Amniotic stem cell (primary cell): Measurements from ENCODE around the gene GALK1.
A peak's percentile ranks its signal among the peaks of the same experiment; 100 is the strongest.
"Not testable (repeated sequence)": the region's sequence is repeated elsewhere in the genome, so short reads cannot be mapped to it uniquely, and the experiment has no call there.

ENCODE experiments used
- DNase-seq: peaks from one replicate; lab custom pipeline; 2025; lab: John Stamatoyannopoulos, UW

The GALK1 gene

DNA sequence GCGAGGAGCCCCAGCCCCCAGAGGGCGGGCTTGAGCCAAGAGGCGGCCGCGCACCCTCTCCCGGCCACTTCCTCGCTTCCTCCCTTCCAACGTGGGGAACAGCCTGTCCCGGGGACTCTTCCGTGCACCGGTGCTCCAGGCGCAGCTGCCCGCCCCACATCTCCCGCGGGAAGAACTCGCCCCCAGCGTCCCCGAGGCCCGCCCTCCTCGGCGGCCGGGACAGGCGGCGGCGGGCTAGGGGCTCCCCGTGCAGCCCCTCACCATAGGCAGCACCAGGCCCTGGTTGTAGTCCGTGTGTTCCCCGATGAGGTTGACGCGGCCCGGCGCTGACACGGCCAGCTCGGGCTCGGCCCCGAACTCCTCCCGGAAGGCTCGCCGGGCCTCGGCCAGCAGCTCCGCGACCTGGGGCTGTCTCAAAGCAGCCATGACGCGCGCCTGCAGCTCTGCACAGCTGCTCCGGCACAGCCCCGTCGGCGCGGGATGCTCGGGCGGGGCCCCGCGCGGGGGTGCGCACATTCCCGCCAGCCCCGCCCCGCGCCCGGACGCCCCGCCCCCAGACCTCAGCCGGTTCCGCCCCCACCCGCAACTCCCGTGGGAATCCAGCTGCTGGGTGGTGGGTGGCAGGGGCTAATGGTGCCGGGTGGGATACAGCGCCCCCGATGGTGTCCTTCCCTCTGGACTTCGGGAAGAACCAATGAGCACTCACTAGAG is at the start of gene GALK1:
Gene GALK1, minus strand, starts transcription at position 482 of the 711 bp plus-strand sequence. Its CDS starts 56 bp downstream, at position 426.
- peak; percentile 54 for DNase-seq

DNA sequence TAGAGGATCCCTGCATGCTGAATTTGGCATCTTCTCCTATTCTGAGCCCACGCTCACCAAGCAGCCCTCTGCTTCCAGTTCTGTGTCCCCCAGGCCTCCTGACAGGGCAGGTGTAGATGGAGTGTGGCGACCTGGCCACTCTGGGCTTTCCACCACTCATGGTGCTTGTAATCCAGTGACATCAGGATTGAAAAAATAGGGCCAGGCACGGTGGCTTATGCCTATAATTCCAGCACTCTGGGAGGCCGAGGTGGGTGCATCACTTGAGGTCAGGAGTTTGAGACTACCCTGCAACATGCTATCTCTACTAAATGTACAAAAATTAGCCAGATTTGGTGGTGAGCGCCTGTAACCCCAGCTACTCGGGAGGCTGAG is 49.0 kb upstream of the GALK1 start:
- DNase-seq: no peak

GRCh38 chr17:75813081-75814020 is 48.4 kb upstream of the GALK1 start:
- DNase-seq: no peak

DNA sequence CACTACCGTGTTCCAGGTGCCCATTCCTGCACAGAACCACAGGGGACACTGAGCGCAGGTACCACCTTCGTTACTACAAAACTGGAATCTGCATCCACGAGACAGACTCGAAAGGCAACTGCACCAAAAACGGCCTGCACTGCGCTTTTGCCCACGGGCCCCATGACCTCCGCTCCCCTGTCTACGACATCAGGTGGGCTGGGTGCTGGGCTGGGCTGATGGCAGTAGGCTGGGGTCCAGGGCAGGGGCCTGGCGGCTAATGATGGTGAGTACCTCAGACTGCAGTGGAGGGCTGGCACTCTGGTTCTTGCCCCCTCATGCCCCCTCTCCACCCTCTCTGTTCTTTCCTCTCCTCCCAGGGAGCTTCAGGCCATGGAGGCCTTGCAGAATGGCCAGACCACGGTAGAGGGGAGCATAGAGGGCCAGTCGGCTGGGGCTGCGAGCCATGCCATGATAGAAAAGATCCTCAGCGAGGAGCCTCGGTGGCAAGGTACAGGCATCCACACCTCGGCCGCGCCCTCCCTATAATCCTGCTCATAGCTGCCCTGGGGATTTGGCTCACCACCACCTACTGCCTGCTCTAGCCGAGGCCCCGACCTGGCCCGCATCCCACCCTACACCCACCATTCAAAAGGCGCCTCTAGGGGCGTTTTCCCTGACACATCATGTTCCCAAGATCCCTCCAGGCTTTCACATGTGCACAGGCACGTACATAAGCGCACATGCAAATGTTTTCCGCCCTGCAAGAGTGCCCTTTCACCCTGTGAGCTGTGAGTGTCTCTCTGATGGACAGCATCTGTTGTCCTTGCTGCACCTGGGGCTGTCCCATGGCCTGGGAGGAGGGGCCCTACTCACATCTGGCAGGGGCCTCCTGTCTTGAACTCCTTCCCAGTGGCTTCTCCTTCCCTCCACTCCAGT is 47.4 kb upstream of the GALK1 start:
- DNase-seq: no peak

DNA sequence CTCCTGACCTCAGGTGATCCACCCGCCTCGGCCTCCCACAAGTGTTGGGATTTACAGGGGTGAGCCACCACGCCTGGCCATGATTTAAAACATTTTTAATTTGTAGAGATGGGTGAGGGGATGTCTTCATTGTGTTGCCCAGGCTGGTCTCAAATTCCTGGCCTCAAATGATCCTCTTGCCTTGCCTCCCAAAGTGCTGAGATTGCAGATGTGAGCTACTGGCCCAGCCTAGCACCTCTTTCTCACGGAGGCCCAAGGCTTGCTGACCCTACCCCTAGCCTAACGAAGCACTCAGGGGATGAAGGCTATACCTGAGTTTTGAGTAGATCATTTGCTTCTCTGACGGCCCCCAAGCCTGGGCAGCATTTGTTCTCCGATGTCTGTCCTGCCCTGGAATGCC is 46.2 kb upstream of the GALK1 start:
- DNase-seq: no peak

DNA sequence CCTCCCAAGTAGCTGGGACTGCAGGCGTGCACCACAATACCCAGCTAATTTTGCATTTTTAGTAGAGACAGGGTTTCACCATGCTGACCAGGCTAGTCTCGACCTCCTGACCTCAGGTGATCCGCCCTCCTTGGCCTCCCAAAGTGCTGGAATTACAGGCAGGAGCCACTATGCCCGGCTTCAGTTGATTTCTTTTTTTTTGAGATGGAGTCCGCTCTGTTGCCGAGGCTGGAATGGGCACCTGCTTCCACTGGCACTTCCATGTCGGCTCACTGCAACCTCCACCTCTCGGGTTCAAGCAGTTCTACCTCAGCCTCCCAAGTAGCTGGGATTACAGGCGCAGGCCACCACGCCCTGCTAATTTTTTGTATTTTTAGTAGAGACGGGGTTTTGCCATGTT is 45.8 kb upstream of the GALK1 start:
- DNase-seq: not testable (repeated sequence)

- no peak for DNase-seq
These were observed 45.2 kb upstream of the GALK1 start for GRCh38 chr17:75810216-75810615.

DNA sequence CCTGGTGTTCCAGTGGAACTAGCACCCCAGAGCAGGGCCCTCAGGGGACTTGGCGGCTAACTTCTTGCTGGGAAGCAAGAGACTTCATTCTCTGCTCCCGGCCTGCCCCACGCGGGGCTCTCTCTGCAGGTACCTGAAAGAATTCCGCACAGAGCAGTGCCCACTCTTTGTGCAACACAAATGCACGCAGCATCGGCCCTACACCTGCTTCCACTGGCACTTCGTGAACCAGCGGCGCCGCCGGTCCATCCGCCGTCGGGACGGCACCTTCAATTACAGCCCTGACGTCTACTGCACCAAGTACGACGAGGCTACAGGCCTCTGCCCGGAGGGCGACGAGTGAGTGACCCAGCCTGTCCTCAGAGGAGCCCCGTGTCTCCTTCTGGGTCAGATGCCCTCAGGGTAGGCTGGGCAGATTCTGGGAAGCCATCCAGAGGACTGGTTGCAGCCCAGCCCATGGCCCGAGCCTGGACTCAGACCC is 44.7 kb upstream of the GALK1 start:
- DNase-seq: no peak

- DNase-seq: no peak
These were observed 44.1 kb upstream of the GALK1 start for GRCh38 chr17:75808905-75809621.

DNA sequence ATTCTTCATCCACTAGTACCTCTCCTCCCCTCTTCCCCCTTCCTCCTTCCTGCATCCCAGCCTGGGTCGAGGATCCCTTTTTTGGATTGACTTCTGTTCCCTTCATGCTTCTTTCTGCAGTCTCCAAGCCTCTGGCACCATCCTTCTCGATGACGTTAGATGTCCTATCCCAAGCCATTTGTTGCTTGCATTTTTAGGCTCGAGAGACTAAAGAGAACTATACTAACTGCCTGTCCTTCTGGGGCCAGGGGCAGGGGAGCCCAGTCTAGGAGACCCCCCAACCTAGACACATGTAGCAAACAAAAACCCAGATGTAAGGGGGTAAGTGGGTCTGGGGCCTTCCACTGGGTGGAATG is 43.5 kb upstream of the GALK1 start:
- DNase-seq: no peak

DNA sequence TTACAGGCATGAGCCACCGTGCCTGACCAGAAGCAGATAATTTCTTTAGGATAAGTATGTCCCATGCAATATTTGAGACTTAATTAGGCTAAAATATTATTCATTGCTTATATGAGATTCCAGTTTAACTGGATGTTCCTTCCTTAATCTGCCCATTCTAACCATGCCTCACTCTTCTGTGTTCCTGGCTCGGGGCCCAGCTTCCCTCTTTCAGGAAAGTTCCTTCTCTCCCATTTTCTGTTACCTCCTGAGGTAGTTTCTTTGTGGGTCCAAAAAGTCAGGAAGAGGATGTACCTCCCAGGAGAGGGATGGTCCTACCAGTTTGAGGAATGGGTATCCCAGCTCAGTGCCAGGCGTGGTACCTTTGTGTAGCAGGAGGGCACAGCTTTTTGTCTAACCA is 42.9 kb upstream of the GALK1 start:
- no peak for DNase-seq

DNA sequence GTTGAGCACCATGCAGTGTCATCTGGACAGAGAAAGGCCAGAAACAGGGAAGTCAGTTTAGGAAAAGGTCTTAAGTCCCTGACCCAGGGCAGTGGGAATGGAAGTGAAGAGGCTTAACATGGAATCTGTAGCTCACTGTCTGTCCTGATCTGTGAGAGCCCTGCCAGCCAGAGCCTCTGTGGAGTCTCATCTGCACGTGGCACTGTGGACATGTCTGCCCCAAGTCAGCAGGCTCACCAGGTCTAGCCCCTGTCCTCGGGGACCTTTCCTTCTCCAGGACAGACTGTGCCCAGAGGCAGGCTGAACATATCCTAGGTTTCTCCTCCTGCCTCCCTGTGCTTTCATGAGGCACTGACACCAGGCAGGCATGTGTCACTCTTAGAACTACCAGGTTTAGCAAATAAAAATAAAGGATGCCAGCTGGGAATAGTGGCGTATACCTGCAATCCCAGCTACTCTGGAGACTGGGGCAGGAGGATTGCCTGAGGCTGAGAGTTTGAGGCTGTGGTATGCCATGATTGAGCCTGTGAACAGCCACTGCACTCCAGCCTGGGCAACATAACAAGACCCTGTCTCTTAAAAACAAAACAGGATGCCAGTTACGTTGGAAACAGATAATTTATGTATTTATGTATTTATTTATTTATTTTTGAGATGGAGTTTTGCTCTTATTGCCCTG is 42.0 kb upstream of the GALK1 start:
- DNase-seq: no peak

- no peak for DNase-seq
These were observed 38.9 kb upstream of the GALK1 start for GRCh38 chr17:75803883-75804282.

DNA sequence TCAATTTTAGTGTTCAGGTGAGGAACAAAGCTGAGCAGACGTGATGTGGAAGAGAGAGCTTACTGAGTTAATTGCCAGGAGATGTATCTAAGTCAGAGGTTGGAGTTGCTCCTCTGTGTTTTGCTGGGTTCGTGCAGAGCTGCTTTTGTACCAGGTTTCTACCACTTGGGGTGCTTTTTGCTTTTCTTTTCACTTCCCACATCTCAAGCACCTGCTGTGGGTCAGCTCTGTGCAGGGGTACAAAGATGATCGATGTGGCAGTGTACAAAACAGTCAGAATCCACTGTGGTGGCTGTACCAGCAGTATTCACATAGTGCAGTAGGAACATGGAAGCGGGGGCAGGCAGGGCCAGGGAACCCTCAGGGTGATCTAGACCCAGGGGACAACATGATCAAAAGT is 34.4 kb upstream of the GALK1 start:
- no peak for DNase-seq

GRCh38 chr17:75795820-75796607 is 31.0 kb upstream of the GALK1 start:
- no peak for DNase-seq

- no peak for DNase-seq
These were observed 28.5 kb upstream of the GALK1 start for GRCh38 chr17:75793460-75793859.

GRCh38 chr17:75791254-75791653 is 26.3 kb upstream of the GALK1 start:
- no peak for DNase-seq

DNA sequence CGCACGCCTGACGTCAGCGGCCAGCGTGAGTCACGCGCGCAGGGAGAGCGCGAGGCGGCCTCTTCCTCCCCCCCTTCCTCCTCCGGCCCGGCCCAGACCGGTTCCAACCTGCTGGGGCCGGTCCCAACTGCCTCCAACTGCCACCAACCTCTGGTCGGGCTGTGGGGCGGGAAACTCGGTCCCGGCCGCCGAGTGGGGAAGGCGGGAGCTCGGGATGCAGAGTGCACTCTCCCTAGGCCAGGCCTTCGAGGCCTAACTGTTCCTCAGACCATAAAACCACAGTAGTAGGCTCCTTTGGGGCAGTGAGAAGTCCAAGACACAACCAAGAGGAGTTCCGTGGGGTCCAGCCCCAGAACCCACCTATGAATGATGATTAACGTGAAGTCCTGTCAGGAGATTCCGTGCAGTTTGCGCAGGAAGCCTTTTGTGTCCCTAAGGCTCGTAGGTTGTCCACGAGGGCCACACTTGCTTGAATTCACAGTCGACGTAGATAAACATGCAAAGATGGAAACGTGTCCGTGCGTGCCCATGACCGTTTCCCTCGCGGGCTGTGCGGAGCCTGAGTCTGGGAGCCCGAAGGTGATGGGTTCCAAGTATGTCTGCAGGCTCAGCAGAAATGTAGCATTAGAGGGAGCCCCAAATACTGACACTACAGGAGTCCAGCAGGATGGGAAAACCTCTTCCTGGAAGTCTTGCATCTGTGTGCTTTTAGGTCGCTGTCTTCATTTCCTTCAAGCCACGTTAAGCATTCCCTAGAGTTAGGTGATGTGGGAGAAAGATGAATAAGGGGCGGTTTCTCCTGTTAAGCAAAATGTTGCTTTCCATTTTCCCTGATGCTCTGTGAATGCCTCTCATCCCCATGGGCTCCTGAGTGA is 20.3 kb upstream of the GALK1 start:
- no peak for DNase-seq

GRCh38 chr17:75784473-75785015 is 19.6 kb upstream of the GALK1 start, which contains the start of gene UNK:
Gene UNK (plus strand): TSS chr17:75784806. CDS start chr17:75784881, 75 bp downstream.
- DNase-seq: peak; percentile 98
